GM10266 (cell line): Measurements from ENCODE around the gene HP1BP3.

ENCODE experiments used
- DNase-seq: peaks from one replicate; pipeline ENCODE4 v3.0.0; 2012; ENCODE audit errors: extremely low spot score
- CTCF ChIP-seq: IDR thresholded peaks from 2 replicates; pipeline ENCODE4 v1.5.1; 2012; ENCODE audit warnings: mild to moderate bottlenecking, low read depth; ENCODE audit not compliant: control insufficient read depth, insufficient read depth; ENCODE audit errors: missing control alignments

Gene HP1BP3

DNA sequence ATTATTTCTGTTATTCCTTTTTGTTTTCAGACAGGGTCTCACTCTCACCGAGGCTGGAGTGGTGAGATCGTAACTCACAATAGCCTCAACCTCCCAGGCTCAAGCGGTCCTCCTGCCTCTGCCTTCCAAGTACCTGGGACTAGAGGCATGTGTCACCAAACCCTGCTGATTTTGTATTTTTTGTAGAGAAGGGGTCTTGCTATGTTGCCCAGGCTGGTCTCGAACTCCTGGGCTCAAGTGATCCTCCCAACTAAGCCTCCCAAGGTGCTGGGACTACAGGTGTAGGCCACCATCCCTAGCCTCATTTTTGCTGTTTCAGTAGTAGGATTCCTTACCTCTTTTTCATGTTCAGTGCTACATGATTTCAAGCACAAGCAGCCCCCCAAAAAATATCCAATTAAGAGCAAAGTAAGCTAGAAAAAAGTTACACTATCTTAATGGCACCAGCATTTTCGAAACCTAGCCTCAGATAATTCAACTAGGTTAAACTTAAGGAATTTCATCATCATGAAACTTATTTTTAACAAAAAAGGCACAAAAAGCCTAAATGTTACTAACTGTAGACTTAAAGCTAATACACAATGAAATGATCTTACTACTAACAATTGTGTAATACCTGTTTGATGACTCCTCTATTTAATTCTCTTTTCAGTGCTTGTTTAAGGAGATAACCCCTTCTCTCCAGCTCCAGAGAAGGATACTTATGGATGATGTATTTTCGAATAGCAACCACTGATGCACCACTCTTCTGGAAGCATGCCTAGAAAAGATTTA is 16.6 kb downstream of the HP1BP3 start:
- DNase-seq = no peak
- no peak for TF ChIP-seq CTCF

- no peak for DNase-seq
These were observed 19.8 kb downstream of the HP1BP3 start for GRCh38 chr1:20767271-20767670.

GRCh38 chr1:20763417-20763816 is 23.7 kb downstream of the HP1BP3 start:
- TF ChIP-seq CTCF = no peak
- no peak for DNase-seq

More at GRCh38 chr1:20767271-20767670, 19.8 kb downstream of the HP1BP3 start:
- TF ChIP-seq CTCF = no peak

GRCh38 chr1:20760322-20760721 is 26.8 kb downstream of the HP1BP3 start:
- no peak for TF ChIP-seq CTCF
- no peak for DNase-seq

DNA sequence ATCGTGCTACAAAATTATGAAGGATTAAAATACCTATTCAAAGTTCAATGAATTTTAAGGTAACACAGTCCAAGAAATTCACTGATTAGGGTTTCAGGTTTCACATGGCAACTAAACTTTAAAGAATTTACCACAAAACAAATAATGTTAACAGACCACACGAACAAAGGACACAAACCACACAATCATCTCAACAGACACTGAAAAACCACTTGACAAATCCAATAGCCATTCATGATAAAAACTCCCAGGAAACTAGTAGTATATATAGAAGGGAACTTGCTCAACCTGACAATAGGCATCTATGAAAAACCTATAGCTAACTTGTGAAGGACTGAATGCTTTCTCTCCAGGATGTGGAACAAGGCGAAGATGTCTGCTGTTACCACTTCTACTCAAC is 33.5 kb downstream of the HP1BP3 start:
- no peak for DNase-seq
- TF ChIP-seq CTCF = no peak

GRCh38 chr1:20751462-20751990 is 35.6 kb downstream of the HP1BP3 start:
- no peak for TF ChIP-seq CTCF
- no peak for DNase-seq

DNA sequence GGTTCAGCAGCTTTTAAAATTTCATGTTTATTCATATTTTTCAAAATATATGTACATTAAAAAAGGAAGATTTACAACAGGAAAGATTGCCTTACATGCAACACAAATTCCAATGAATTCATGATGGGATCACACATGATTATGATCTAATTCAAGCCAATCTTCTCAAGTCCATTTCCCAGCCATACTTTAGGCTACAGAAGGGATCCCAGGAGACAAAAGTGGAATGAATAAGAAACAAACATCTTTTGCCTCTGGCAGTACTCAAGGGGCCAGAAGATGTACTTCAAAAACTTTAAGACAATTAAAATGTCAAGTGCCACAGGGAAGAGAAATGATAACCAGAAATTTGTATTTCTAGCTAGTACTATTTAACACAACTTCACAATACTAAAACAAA is 44.4 kb downstream of the HP1BP3 start:
- no peak for DNase-seq
- TF ChIP-seq CTCF = no peak
